Daoy (cell line): ENCODE measurements around the gene SIGLECL1. TPM values are rescaled to one million over a fixed set of nuclear protein-coding genes. Genes with fewer than 3 reads are reported as not detected.

Source experiments
- DNase-seq: peaks from one replicate; pipeline ENCODE4 v3.0.0-alpha.2; 2015; ENCODE audit warnings: low read depth
- total RNA-seq: library from RNA; depleted of rRNA; stranded (reverse); fragments of >200 nt; shearing (Covaris generic); gene quantifications from 2 replicates; pipeline ENCODE4 v1.2.3, GENCODE V29; 2014

SIGLECL1 gene
- total RNA-seq, 1 experiment from 2014 or later, result 0.06 TPM

DNA sequence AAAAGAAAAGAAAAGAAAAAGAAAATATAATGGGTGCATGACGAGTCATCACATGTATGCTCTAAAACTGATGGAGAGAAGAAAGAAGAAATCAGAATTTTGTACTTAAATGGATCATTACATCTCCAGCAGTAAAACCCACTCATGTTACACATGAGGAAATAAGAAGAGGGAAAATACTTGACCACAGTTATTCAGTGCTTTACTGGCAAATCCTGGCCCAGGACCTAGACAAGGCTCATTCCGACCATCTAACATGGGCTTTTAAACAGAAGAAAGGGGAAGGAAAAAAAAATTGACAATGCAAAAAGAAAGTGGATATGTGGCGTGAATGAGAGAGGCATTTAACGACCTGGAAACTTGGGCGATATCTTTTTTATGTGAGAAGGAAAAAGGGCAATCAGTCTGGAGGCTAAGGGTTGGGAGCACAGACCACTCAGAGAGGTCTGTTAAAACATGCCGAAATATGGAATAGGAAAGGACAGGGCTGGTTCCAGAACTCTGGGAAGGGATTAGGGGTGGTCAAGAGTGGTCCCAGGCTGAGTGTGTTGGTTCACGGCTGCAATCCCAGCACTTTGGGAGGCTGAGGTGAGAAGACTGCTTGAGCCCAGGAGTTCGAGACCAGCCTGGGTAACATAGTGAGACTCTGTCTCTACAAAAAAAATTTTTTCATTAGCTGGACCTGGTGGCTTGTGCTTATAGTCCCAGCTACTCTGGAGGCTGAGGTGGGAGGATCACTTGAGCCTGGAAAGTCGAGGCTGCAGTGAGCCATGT is 1.6 kb downstream of the SIGLECL1 start:
- no peak for DNase-seq

DNA sequence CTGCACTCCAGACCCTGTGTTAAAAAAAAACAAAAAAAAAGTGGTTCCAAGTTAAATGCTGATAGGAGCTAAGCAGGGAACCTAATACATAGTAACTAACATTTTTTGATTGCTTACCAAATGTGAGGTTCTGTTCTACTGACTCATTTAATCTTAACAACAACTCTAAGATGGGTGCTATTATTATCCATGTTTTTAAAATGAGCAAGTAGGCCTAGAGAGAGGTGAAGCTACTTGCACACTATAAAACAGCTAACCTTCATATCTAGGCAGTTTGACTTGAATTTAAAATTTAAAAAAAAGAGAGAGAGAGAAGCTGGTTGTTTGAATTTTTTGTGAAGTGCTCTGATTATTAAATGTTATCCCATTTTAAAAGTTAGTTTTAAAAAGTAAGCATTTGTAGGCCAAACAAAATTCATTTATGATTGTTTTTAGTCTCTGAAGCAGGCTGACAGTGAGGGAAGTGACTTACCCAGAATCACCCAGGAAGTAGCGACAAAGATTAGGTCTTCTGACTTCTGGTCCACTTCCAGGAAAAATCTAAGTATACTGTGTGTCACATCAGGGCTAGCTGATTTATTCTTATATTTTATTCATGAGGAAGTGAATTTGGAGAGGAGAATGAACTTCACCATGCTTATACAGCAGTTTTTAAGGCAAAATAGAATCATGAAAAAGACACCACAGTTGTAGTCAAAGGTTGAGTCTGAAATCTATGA is 2.4 kb downstream of the SIGLECL1 start:
- no peak for DNase-seq

- DNase-seq, result no peak
These were observed 5.3 kb downstream of the SIGLECL1 start for GRCh38 chr19:51256155-51256625.

DNA sequence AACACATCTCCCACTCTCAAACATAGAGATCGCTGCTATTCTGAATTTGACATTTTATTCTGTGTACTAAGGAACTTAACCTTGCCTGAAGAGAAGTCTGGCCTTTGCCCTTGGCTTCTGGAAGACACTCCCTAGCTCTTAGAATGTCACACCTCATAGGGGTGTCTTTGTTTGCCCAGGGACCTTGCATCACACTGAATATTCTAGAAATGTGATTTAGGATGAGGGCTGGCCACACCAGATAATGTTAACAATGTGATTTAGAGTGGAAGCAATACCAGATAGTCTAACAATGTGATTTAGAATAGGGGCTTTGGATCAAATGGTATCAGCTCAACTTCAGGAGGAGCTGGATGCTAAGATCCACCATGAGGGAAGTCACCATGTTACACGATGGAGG is 6.6 kb downstream of the SIGLECL1 start:
- no peak for DNase-seq

GRCh38 chr19:51258165-51259160 is 7.6 kb downstream of the SIGLECL1 start:
- no peak for DNase-seq

DNA sequence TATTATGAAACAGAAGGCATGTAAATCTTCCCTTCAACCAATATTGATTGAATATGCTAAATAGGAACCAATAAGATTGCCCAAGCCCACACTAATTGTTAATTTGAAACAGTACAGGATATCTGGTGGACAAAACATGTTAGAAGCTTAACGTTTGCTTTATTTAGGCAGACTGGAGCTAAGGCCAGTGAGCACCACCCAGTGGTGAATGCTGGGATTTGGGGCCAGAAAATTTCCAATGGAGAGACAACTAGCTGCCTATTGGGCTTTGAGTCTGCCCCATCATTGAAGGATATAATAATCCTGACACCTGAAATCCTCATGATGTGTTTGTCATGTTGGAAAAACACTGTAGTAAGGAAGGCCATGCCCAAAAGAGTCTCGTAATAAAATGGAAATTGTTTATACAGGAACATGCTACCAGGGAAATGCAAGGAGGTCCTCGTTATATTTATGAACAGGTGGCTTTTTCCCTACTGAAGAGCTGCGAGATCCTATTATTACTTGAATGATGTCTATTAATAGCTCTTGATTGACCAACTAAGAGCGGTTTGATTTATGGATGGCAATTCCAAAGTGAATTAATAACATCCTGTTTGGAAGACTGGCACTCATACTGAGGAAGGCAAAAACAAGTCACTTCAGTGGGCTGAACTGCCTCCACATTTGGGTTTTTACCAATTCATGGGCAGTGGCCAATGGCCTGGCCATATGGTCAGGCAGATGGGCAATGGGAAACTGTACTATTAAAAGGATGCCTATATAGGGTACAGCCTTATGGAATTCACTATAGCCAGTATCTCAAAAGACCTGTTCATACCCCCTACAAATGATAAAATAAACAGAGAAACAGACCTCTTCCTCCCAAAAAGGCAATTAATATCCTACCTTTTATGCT is 8.7 kb downstream of the SIGLECL1 start:
- DNase-seq, result peak; percentile 58

- DNase-seq, result no peak
These were observed 12.9 kb downstream of the SIGLECL1 start for GRCh38 chr19:51263808-51264207.

GRCh38 chr19:51271067-51271466 is 20.2 kb downstream of the SIGLECL1 start:
- no peak for DNase-seq

DNA sequence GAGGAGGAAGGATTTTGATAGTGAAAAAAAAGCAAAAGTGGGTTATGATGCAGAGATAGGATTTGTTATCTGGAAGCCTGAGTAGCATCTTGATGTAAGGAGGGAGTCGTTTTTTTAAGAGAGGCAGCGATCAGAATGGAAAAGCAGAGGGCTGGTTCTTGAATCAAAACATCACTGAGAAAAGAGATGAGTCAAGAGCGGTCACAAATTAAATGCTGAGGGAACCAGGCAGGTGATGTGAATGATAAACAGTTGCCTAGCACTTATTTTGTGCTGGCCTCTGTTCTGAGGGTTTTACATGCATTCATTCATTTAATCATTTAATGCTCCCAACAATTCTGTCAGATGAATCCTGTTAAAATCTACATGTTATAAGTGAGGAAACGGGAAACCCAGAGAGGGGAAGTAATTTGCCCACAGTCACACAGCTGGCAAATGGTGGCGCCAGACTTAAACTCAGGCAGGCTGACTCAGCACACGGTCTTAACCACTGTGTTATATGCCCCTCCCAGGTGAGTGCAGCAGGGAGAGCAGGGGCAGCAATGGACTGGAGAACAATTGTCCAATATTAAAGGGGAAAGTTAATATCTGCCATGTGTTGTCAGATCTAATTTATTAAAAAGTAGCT is 21.4 kb downstream of the SIGLECL1 start:
- peak; percentile 68 for DNase-seq

- no peak for DNase-seq
These were observed 23.3 kb downstream of the SIGLECL1 start for GRCh38 chr19:51274049-51274770.

DNA sequence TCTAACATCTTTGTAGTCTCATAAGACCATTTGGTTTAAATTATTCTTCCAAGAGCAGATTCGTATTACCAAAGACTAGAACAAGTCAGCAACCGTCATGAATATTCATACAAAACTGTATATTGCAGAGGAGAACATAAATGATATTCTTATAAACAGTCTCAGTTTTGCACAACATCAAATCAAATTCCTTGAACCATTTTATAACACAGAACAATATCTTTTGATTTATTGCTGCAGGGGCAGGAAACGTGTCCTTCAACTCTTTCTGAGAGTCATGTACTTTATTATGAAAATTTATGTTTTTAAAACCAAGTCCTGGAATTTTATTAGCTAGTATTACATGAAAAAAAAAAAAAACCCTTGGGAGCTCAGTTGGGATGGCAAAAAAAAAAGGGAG is 26.2 kb downstream of the SIGLECL1 start:
- DNase-seq, result no peak

- DNase-seq, result no peak
These were observed 31.5 kb downstream of the SIGLECL1 start for GRCh38 chr19:51282335-51282734.

DNA sequence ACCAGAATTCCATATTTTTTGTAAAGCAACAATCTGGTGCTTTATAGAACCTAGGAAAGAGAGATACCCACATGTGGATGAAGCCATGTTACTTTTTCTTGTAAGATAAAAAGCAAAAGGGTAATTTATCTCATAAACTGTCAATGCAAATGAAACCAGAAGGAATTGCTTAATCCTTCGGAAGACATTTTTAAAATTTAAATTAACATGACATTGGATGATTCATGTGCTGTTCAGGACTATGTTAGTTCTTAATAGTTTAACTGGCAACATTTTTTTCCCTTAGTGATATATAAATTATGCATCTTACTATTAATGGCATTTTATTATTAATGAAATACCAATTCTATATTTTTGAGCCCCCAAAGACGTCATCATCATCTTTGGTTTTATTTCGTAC is 34.8 kb downstream of the SIGLECL1 start:
- no peak for DNase-seq

DNA sequence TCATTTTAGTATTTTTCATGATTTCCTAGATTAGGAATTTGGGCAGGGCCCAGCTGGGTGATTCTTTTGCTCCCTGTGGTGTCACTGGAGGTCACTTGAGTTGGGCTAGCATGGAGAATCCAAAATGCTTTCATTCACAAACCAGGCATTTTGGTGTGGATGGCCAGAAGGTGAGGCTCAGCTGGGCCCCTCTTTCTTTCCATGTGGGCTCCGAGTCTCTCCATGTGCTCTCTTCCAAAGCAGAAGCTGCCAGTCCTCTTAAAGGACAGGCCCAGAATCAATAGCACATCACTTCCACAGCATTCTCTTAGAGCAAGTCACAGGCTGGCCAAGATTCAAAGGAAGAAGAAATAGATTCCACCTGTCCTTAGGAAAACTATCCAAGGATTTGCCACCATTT is 38.8 kb downstream of the SIGLECL1 start:
- DNase-seq, result no peak

- no peak for DNase-seq
These were observed 42.1 kb downstream of the SIGLECL1 start for GRCh38 chr19:51292971-51293370.

DNA sequence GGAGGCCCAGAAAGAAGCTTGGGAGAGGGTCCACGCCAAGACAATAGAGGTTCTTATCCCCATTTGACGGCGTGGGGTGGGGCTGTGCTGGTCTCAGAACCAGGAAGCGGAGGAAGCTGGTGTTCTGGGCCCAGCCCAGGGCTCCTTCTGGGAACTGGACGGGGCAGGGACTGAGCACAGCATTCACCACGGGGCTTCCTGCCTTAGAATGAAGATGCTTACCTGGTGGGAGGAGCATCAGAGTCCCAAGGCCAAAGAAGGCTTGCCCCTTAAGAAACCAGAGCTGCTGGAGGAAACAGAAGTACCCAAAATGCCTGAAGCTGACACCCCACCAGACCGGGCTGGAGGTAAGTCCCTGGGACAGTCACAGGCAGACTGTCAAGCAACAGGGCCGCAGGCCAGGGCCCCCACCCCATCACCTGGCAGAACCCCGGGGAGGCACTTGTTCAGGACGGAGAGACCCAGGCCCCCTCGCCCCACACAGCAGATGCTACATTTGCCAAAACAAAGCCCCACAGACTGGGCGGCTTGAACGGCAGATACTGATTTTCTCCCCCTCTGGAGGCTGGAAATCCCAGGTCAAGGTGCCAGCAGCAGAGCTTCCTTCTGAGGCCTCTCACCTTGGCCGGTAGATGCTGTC is 42.8 kb downstream of the SIGLECL1 start:
- no peak for DNase-seq

- DNase-seq, result peak; percentile 73
These were observed 43.5 kb downstream of the SIGLECL1 start for GRCh38 chr19:51294211-51294976.

DNA sequence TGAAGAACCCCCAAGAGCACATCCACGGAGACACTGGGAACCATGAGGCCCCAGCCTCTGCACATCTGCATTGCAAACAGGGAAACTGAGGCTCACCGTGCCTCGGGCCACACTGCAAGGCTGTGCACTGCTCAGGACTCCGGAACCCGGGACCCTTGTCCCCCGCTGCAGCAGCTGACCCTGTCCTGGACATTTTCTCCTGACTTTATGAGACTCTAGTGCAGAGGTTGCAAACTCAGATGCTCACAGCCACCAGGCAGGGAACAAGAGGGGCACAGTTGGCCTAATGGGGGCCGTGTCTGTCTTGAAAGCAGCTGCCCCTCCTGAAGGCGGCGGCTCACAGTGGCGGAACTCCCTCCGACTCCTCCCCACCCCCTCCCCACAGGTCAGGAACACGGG is 44.1 kb downstream of the SIGLECL1 start:
- no peak for DNase-seq
